A549 treated with DMSO at 1 μM for 4 hours (cell line): Measurements from ENCODE around the gene OMG. TPM values are rescaled to one million over a fixed set of nuclear protein-coding genes. Genes with fewer than 3 reads are reported as not detected.

Experiments
- total RNA-seq: library from RNA; stranded (reverse); fragments of 200-300 nt; extraction: Qiagen RNA extraction; gene quantifications from 5 replicates; pipeline ENCODE4 v1.2.3, GENCODE V29; 2022; ENCODE audit warnings: low read depth

OMG gene, protein sequence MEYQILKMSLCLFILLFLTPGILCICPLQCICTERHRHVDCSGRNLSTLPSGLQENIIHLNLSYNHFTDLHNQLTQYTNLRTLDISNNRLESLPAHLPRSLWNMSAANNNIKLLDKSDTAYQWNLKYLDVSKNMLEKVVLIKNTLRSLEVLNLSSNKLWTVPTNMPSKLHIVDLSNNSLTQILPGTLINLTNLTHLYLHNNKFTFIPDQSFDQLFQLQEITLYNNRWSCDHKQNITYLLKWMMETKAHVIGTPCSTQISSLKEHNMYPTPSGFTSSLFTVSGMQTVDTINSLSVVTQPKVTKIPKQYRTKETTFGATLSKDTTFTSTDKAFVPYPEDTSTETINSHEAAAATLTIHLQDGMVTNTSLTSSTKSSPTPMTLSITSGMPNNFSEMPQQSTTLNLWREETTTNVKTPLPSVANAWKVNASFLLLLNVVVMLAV
- not detected in 5 replicates for total RNA-seq

DNA sequence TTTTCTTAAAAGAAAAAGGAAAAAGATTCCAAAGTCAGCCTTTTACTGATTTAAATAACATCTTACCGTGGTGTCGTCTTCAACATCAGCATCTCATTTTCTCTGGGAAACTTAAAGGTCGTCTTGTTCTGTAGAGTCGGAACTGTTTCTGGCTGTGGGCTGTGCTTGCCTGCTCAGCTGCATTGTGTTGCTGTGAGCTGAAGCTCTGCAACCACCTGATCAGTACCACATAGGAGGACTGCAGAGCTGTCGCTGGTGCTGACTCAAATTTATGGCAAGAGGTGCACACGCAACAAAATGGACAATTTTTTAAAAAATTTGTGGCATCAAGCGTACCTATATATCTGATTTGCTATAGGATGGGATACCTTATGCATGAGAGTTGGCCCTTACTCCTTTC is at the start of gene OMG:
OMG (minus strand) TSS at position 150 of the 400 bp plus-strand sequence. CDS start 908 bp downstream, outside the sequence.

DNA sequence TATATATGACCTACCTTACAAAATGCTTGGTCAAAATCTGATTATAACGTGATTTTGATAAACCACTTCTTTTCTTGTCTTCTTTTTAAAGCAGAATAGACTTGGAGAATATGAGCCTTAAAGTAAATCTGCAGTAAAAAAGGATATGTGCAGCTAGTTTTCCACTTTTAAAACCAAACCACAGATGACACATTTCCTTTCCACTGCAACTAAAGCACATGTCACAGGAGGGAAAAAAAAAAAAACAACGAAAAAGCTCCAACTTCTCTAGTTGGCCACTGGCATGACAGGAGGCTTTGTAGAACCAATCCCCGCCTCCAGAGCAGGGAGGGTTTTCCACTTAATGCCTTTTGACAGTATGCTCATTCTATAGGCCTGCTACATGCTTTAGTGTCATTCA is 24.4 kb upstream of the OMG start, which contains the start of gene EVI2A:
EVI2A (minus strand) TSS at position 142 of the 400 bp plus-strand sequence. CDS start 2,609 bp downstream, outside the sequence.

DNA sequence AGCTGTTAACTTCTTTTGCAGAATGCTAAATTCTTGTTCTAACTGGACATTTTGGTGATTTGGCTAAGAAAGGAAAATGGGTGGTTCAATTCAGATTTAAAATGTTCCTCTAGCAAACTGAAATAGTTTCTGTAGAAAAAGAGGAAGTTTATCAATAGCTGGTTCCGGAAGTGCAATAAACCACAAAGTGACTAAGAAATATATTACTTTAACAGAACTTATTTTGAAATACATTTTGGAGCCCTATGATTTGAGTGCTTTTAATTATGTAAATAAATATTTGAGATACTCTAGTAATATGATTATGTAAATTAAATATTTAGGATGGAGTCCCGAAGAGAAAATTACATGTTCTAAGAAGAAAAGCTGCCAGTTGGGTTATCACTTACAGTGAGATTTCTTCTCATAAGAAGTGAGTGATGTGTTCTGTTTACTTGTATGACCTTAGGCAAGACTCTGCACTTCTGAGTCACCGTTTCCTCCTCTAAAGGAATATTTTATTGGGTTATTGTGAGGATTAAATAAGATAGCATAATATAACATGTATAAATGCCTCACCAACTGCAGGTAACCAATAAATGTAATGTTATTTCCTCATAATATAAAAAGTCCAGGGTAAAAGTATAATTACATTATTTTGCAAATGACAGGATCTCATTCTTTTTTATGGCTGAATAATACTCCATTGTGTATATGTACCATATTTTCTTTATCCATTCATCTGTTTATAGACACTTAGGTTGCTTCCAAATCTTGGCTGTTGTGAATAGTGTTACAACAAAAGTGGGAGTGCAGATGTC is 17.1 kb upstream of the OMG start, which contains the start of gene EVI2B:
EVI2B (minus strand) TSS at position 73 of the 800 bp plus-strand sequence. CDS start 8,445 bp downstream, outside the sequence.

Other genes starting within 250 kb of the OMG start
- gene NF1, start 202.3 kb downstream of the OMG start, total RNA-seq, result 19.1 to 25.4 TPM (median 24.5 TPM) in 5 replicates
- 0.05 to 0.11 TPM (median 0.10 TPM) in 5 replicates for gene EVI2B, start 16.8 kb upstream of the OMG start, total RNA-seq
- not detected in 5 replicates for gene EVI2A, start 24.4 kb upstream of the OMG start, total RNA-seq
- 1.5 to 3.5 TPM (median 1.7 TPM) in 5 replicates for gene RAB11FIP4, start 94.4 kb upstream of the OMG start, total RNA-seq